Measurements from ENCODE around the gene CYP3A4. TPM values are rescaled to one million over a fixed set of nuclear protein-coding genes. Genes with fewer than 3 reads are reported as not detected.
"Not testable (repeated sequence)": the region's sequence is repeated elsewhere in the genome, so short reads cannot be mapped to it uniquely, and the experiment has no call there.

The CYP3A4 gene
- total RNA-seq, 1 experiment from 2014 or later: not detected

- DNase-seq; H3K4me3 ChIP-seq (ENCODE audit: insufficient read depth, low read depth, low read length); H3K36me3 ChIP-seq (replicated peaks; ENCODE audit: control insufficient read depth, insufficient read depth, low read length): not testable (repeated sequence)
Measured at GRCh38 chr7:99785654-99786053, 1.7 kb upstream of the CYP3A4 start.

GRCh38 chr7:99782012-99782953 lies 1.7 kb downstream of the CYP3A4 start:
- no peak overlapping the region for H3K4me3 ChIP-seq (ENCODE audit: insufficient read depth, low read depth, low read length)
- H3K36me3 ChIP-seq (replicated peaks; ENCODE audit: control insufficient read depth, insufficient read depth, low read length): no peaks in the 10 kb centered on the region
- H3K27me3 ChIP-seq (ENCODE audit: control insufficient read depth, insufficient read depth, low read length): no peaks in the 10 kb centered on the region; the same call in 1 of the 2 replicates
- no peak for DNase-seq

More at GRCh38 chr7:99785654-99786053, 1.7 kb upstream of the CYP3A4 start:
- H3K27me3 ChIP-seq (ENCODE audit: control insufficient read depth, insufficient read depth, low read length): not testable (repeated sequence)

- DNase-seq: no peak
- Histone ChIP-seq H3K36me3 (replicated peaks; ENCODE audit: control insufficient read depth, insufficient read depth, low read length) (no peaks in the 10 kb centered on the region), H3K4me3 (ENCODE audit: insufficient read depth, low read depth, low read length) (no peak overlapping the region), H3K27me3 (ENCODE audit: control insufficient read depth, insufficient read depth, low read length) (no peaks in the 10 kb centered on the region)
Measured at GRCh38 chr7:99780588-99780987, 3.4 kb downstream of the CYP3A4 start.

GRCh38 chr7:99779949-99780348 lies 4.0 kb downstream of the CYP3A4 start:
- no peaks in the 10 kb centered on the region for H3K36me3 ChIP-seq (replicated peaks; ENCODE audit: control insufficient read depth, insufficient read depth, low read length)
- H3K27me3 ChIP-seq (ENCODE audit: control insufficient read depth, insufficient read depth, low read length): no peaks in the 10 kb centered on the region
- H3K4me3 ChIP-seq (ENCODE audit: insufficient read depth, low read depth, low read length): no peak overlapping the region
- DNase-seq: no peak

- no peak overlapping the region for H3K4me3 ChIP-seq (ENCODE audit: insufficient read depth, low read depth, low read length)
- no peaks in the 10 kb centered on the region for H3K36me3 ChIP-seq (replicated peaks; ENCODE audit: control insufficient read depth, insufficient read depth, low read length)
- no peak for DNase-seq
- H3K27me3 ChIP-seq (ENCODE audit: control insufficient read depth, insufficient read depth, low read length): no peaks in the 10 kb centered on the region
Measured at GRCh38 chr7:99778880-99779279, 5.1 kb downstream of the CYP3A4 start.

- not testable (repeated sequence) for DNase-seq; H3K4me3 ChIP-seq (ENCODE audit: insufficient read depth, low read depth, low read length); H3K36me3 ChIP-seq (replicated peaks; ENCODE audit: control insufficient read depth, insufficient read depth, low read length); H3K27me3 ChIP-seq (ENCODE audit: control insufficient read depth, insufficient read depth, low read length)
Measured at GRCh38 chr7:99773395-99773794, 10.6 kb downstream of the CYP3A4 start.

- H3K36me3 ChIP-seq (replicated peaks; ENCODE audit: control insufficient read depth, insufficient read depth, low read length): no peaks in the 10 kb centered on the region
- DNase-seq: no peak
- no peaks in the 10 kb centered on the region for H3K27me3 ChIP-seq (ENCODE audit: control insufficient read depth, insufficient read depth, low read length)
- H3K4me3 ChIP-seq (ENCODE audit: insufficient read depth, low read depth, low read length): no peak overlapping the region
Measured at GRCh38 chr7:99772565-99772964, 11.4 kb downstream of the CYP3A4 start.

GRCh38 chr7:99769494-99769893 lies 14.5 kb downstream of the CYP3A4 start:
- not testable (repeated sequence) for H3K27me3 ChIP-seq (ENCODE audit: control insufficient read depth, insufficient read depth, low read length); DNase-seq; H3K36me3 ChIP-seq (replicated peaks; ENCODE audit: control insufficient read depth, insufficient read depth, low read length); H3K4me3 ChIP-seq (ENCODE audit: insufficient read depth, low read depth, low read length)

- Histone ChIP-seq H3K36me3 (replicated peaks; ENCODE audit: control insufficient read depth, insufficient read depth, low read length) (no peaks in the 10 kb centered on the region), H3K27me3 (ENCODE audit: control insufficient read depth, insufficient read depth, low read length) (no peaks in the 10 kb centered on the region), H3K4me3 (ENCODE audit: insufficient read depth, low read depth, low read length) (no peak overlapping the region)
- DNase-seq: no peak
Measured at GRCh38 chr7:99768471-99768870, 15.5 kb downstream of the CYP3A4 start.

GRCh38 chr7:99767662-99768061 lies 16.3 kb downstream of the CYP3A4 start:
- H3K36me3 ChIP-seq (replicated peaks; ENCODE audit: control insufficient read depth, insufficient read depth, low read length): no peaks in the 10 kb centered on the region
- no peak overlapping the region for H3K4me3 ChIP-seq (ENCODE audit: insufficient read depth, low read depth, low read length)
- no peak for DNase-seq
- H3K27me3 ChIP-seq (ENCODE audit: control insufficient read depth, insufficient read depth, low read length): no peaks in the 10 kb centered on the region

- Histone ChIP-seq H3K4me3 (ENCODE audit: insufficient read depth, low read depth, low read length) (no peak overlapping the region), H3K36me3 (replicated peaks; ENCODE audit: control insufficient read depth, insufficient read depth, low read length) (no peaks in the 10 kb centered on the region), H3K27me3 (ENCODE audit: control insufficient read depth, insufficient read depth, low read length) (no peaks in the 10 kb centered on the region)
- DNase-seq: no peak
Measured at GRCh38 chr7:99766484-99767099, 17.4 kb downstream of the CYP3A4 start.

GRCh38 chr7:99764478-99764877 lies 19.5 kb downstream of the CYP3A4 start:
- Histone ChIP-seq H3K36me3 (replicated peaks; ENCODE audit: control insufficient read depth, insufficient read depth, low read length) (no peaks in the 10 kb centered on the region), H3K27me3 (ENCODE audit: control insufficient read depth, insufficient read depth, low read length) (no peaks in the 10 kb centered on the region), H3K4me3 (ENCODE audit: insufficient read depth, low read depth, low read length) (no peak overlapping the region)
- DNase-seq: no peak

- H3K4me3 ChIP-seq (ENCODE audit: insufficient read depth, low read depth, low read length): no peak overlapping the region
- no peaks in the 10 kb centered on the region for H3K27me3 ChIP-seq (ENCODE audit: control insufficient read depth, insufficient read depth, low read length)
- DNase-seq: no peak
- no peaks in the 10 kb centered on the region for H3K36me3 ChIP-seq (replicated peaks; ENCODE audit: control insufficient read depth, insufficient read depth, low read length)
Measured at GRCh38 chr7:99762680-99763327, 21.2 kb downstream of the CYP3A4 start.

- H3K27me3 ChIP-seq (ENCODE audit: control insufficient read depth, insufficient read depth, low read length): no peaks in the 10 kb centered on the region
- no peak overlapping the region for H3K4me3 ChIP-seq (ENCODE audit: insufficient read depth, low read depth, low read length)
- no peak for DNase-seq
- H3K36me3 ChIP-seq (replicated peaks; ENCODE audit: control insufficient read depth, insufficient read depth, low read length): no peaks in the 10 kb centered on the region
Measured at GRCh38 chr7:99755085-99755484, 28.9 kb downstream of the CYP3A4 start.

- Histone ChIP-seq H3K4me3 (ENCODE audit: insufficient read depth, low read depth, low read length) (no peak overlapping the region), H3K36me3 (replicated peaks; ENCODE audit: control insufficient read depth, insufficient read depth, low read length) (no peaks in the 10 kb centered on the region), H3K27me3 (ENCODE audit: control insufficient read depth, insufficient read depth, low read length) (no peaks in the 10 kb centered on the region)
- no peak for DNase-seq
Measured at GRCh38 chr7:99752356-99752755, 31.6 kb downstream of the CYP3A4 start.

All from H7 (cell line).